HL-60 (cell line): ENCODE results near the gene MICAL2.

Experiments
- DNase-seq, 2 experiments: peaks; one replicate each; pipeline ENCODE4 v3.0.0-alpha.2; 2010 to 2020; ENCODE audit warnings: low read depth in 1 of 2, low spot score in 1 of 2
- H3K27ac ChIP-seq: fragments of 250-450 bp; sonication (Bioruptor Pico); replicated peaks from 2 replicates; pipeline ENCODE4 v1.5.1; 2020; ENCODE audit warnings: mild to moderate bottlenecking, moderate library complexity
- H3K27me3 ChIP-seq: fragments of 250-450 bp; sonication (Bioruptor Pico); 2 replicates; pipeline ENCODE4 v1.5.1; 2021; ENCODE audit warnings: mild to moderate bottlenecking, moderate library complexity; ENCODE audit not compliant: insufficient read depth, poor library complexity, severe bottlenecking
- H3K4me3 ChIP-seq: replicated peaks from 2 replicates; pipeline ENCODE4 v1.5.1; 2011; ENCODE audit warnings: mild to moderate bottlenecking, control low read depth, low read length; ENCODE audit not compliant: insufficient read depth
- GABPA ChIP-seq: IDR thresholded peaks from 2 replicates; pipeline ENCODE4 v1.6.1; 2012; ENCODE audit warnings: low read depth
- POLR2AphosphoS5 ChIP-seq: IDR thresholded peaks from 2 replicates; pipeline ENCODE4 v1.6.1; 2012; ENCODE audit warnings: low read depth
- SPI1 ChIP-seq: IDR thresholded peaks from 2 replicates; pipeline ENCODE4 v1.6.1; 2012; ENCODE audit warnings: low read depth, mild to moderate bottlenecking, borderline replicate concordance
- TF ChIP-seq, protein P1 (sequence below): IDR thresholded peaks from one replicate; pipeline ENCODE4 v1.5.1; 2011; ENCODE audit warnings: low read length, control low read depth, inconsistent platforms; ENCODE audit not compliant: insufficient read depth
- TF ChIP-seq, protein P2 (sequence below): IDR thresholded peaks from 2 replicates; pipeline ENCODE4 v1.6.1; 2012; ENCODE audit warnings: low read depth; ENCODE audit not compliant: insufficient replicate concordance

MICAL2 gene

DNA sequence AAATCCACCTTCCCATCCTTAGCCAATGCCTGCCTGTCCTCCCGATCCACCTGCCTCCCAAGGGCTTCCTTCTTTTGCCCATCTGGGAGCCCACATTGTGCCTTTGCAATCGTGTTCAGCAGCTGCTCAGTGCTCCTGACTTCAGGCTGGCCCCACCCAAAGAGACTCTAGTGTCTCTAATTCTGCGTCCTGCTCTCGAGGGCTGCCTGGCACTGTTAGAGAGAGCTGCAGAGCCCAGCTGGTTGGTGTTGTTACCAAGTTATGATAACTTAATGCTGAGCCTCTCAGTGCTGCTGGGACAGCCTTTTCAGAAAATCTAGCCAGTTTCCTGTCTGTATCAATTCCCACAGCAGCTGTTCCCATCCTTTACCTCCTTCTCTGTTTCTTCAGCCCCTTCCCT, 69.1 kb downstream of the MICAL2 start:
- no peak overlapping the region for H3K4me3 ChIP-seq
- no peak for DNase-seq
- H3K27me3 ChIP-seq = no peaks in the 10 kb centered on the region
- TF ChIP-seq, protein P1, sequence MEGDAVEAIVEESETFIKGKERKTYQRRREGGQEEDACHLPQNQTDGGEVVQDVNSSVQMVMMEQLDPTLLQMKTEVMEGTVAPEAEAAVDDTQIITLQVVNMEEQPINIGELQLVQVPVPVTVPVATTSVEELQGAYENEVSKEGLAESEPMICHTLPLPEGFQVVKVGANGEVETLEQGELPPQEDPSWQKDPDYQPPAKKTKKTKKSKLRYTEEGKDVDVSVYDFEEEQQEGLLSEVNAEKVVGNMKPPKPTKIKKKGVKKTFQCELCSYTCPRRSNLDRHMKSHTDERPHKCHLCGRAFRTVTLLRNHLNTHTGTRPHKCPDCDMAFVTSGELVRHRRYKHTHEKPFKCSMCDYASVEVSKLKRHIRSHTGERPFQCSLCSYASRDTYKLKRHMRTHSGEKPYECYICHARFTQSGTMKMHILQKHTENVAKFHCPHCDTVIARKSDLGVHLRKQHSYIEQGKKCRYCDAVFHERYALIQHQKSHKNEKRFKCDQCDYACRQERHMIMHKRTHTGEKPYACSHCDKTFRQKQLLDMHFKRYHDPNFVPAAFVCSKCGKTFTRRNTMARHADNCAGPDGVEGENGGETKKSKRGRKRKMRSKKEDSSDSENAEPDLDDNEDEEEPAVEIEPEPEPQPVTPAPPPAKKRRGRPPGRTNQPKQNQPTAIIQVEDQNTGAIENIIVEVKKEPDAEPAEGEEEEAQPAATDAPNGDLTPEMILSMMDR = no peak
- TF ChIP-seq GABPA = no peak
- no peak for TF ChIP-seq SPI1
- TF ChIP-seq POLR2AphosphoS5 = no peak
- TF ChIP-seq, protein P2, sequence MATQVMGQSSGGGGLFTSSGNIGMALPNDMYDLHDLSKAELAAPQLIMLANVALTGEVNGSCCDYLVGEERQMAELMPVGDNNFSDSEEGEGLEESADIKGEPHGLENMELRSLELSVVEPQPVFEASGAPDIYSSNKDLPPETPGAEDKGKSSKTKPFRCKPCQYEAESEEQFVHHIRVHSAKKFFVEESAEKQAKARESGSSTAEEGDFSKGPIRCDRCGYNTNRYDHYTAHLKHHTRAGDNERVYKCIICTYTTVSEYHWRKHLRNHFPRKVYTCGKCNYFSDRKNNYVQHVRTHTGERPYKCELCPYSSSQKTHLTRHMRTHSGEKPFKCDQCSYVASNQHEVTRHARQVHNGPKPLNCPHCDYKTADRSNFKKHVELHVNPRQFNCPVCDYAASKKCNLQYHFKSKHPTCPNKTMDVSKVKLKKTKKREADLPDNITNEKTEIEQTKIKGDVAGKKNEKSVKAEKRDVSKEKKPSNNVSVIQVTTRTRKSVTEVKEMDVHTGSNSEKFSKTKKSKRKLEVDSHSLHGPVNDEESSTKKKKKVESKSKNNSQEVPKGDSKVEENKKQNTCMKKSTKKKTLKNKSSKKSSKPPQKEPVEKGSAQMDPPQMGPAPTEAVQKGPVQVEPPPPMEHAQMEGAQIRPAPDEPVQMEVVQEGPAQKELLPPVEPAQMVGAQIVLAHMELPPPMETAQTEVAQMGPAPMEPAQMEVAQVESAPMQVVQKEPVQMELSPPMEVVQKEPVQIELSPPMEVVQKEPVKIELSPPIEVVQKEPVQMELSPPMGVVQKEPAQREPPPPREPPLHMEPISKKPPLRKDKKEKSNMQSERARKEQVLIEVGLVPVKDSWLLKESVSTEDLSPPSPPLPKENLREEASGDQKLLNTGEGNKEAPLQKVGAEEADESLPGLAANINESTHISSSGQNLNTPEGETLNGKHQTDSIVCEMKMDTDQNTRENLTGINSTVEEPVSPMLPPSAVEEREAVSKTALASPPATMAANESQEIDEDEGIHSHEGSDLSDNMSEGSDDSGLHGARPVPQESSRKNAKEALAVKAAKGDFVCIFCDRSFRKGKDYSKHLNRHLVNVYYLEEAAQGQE = no peak
- no peak overlapping the region for H3K27ac ChIP-seq

DNA sequence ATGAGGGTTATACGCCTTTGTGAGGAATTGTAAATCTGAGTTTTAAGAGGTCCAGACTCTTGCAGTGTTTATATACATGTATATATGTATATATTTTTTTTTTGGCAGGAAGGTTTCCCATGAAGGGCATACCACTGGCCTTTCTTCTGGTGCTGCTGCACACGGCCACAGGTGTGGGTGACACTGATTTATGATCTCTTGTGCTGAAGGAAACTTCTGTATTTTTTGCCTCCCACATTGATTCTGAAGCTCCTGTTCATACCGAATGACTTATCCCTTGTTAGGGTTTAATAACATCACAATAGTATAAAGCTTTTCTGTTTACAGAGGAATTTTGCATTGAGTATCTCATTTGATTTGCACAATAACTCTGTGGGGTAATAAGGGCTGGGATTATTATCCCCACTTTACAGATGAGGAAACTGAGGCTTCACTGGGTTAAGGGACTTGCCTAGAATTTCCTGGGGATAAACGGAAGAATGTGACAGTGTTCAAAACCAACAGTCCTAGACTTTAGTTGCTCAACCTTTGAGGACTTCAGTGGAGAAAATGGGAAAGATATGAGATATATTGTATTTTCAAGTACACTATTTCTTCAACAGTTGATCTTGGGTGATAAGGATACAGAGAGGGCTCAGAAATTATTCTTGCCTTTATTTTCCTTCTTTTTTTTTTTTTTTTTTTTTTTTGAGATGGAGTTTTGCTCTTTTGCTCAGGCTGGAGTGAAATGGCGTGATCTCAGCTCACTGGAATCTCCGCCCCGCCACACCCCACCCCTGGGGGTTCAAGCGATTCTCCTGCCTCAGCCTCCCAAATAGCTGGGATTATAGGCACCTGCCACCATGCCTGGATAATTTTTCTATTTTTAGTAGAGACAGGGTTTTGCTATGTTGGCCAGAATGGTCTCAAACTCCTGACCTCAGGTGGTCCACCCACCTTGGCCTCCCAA, 70.1 kb downstream of the MICAL2 start:
- TF ChIP-seq, protein P2 = no peak
- TF ChIP-seq SPI1 = no peak
- DNase-seq = no peak
- Histone ChIP-seq H3K27ac (no peak overlapping the region), H3K27me3 (no peaks in the 10 kb centered on the region), H3K4me3 (no peak overlapping the region)

DNA sequence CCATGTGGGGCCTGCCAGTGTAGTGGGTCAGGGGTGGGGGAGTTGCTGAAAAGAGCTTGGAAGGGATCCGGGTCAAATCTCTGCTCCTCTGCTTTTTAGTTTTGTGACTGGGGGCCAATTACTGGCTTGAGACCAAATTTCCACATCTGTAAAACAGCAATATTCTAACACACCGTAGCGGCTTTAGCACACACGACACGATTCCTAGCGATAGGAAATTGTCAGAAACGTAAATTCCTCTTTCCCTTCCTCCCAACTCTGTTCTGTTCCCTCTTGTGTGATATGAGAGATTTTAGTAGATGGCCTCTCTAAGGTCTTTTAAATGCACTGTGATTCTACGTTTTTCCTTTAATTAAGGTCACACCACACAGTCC, 71.9 kb downstream of the MICAL2 start:
- no peak overlapping the region for H3K4me3 ChIP-seq
- H3K27me3 ChIP-seq = no peaks in the 10 kb centered on the region
- DNase-seq = no peak
- TF ChIP-seq, protein P2 = no peak
- TF ChIP-seq, protein P1 = no peak
- TF ChIP-seq GABPA = no peak
- TF ChIP-seq SPI1 = no peak
- no peak for TF ChIP-seq POLR2AphosphoS5
- H3K27ac ChIP-seq = no peak overlapping the region
